ENCODE measurements around the gene STAB2.

Gene STAB2

DNA sequence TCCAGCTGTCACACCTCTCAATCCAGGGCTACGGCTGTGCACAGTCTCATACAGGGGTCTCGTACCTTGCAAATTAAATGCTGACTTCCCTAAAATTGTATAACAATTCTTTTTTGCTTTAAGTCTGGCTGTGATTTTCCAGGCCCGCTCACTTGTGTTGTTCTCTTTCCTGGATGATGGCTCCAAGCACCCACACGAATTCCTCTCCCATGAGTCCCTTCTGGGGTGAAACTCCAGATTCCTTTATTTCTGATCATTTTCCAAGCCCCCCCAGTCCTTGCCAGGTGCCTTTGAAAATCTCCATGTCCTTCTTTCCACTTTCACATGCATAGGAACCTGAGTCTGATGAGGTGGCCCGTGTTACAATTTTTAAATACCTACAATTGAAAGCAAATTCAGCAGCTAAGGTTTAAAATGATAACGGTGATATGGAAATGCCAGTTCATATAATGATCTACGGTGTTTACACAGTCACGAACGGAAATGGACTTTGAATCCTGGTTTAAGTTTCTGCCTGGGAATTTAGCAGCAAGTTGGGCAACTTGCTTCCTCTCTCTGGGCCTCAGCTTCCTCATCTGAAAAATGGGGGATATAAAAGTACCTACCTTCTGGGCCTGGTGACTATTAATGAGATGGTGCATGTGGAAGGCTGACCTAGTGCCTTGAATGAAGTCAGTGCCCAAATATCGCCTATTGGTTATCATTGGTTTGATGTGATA, 85.5 kb downstream of the STAB2 start:
- in situ Hi-C loops (cut with MboI; ENCODE audit: low sequenced_read_pairs) = no loop called here

GRCh38 chr12:103673487-103673886, 86.4 kb downstream of the STAB2 start:
- no peak overlapping the region for H3K4me3 ChIP-seq
- no peaks in the 10 kb centered on the region for H3K36me3 ChIP-seq (replicated peaks)
- DNase-seq (ENCODE audit: low spot score in 2 of 2) = no peak
- H3K9me3 ChIP-seq = no peaks in the 10 kb centered on the region
- H3K4me1 ChIP-seq = no peaks in the 10 kb centered on the region
- in situ Hi-C loops (cut with MboI; ENCODE audit: low sequenced_read_pairs) = no loop called here
- H3K27me3 ChIP-seq (ENCODE audit: low read depth) = no peaks in the 10 kb centered on the region

More for the DNA sequence above, 85.5 kb downstream of the STAB2 start:
- Histone ChIP-seq H3K36me3 (replicated peaks) (no peaks in the 10 kb centered on the region), H3K4me3 (no peak overlapping the region), H3K27me3 (ENCODE audit: low read depth) (no peaks in the 10 kb centered on the region), H3K9me3 (no peaks in the 10 kb centered on the region), H3K4me1 (no peaks in the 10 kb centered on the region)
- no peak for DNase-seq (ENCODE audit: low spot score in 2 of 2)

DNA sequence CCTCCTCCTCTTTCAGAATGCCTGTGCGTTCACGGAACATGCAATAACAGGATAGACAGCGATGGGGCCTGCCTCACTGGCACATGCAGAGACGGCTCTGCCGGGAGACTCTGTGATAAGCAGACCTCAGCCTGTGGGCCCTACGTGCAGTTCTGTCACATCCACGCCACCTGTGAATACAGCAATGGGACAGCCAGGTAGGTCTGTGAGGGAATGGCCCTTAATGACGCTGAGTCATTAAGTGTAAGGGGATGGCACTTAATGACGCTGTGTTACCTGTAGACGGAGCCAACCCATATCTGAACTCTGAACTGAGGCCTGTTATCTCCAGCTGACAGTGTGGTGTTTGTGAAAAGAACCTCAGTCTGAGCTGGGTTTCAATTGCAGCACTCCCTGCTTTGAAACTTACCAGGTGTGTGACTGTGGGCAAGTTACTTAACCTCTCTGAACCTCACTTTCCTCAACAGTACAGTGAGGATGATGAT, 86.9 kb downstream of the STAB2 start:
- Histone ChIP-seq H3K9me3 (no peaks in the 10 kb centered on the region), H3K4me1 (no peaks in the 10 kb centered on the region), H3K36me3 (replicated peaks) (no peaks in the 10 kb centered on the region), H3K4me3 (no peak overlapping the region), H3K27me3 (ENCODE audit: low read depth) (no peaks in the 10 kb centered on the region)
- DNase-seq (ENCODE audit: low spot score in 2 of 2) = no peak
- in situ Hi-C loops (cut with MboI; ENCODE audit: low sequenced_read_pairs) = no loop called here

DNA sequence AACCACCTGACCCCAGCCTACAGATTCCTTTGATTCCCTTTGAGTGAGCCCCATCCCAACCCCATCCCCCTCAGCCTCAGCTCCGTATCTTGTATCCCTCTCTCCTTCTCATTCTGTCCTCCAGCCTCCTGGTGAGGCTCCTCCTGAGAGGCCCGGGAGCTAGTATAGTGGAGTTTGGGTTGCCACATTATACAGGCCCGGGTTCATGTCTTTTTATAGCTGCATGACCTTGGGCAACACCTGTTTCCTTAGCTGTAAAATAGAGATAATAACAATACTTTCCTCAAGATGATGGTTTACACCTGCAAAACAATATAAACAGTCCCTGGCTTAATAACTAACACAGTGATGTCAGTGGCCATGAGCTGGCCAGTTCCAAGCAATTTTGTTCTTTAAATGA, 89.8 kb downstream of the STAB2 start:
- no peak overlapping the region for H3K4me3 ChIP-seq
- in situ Hi-C loops (cut with MboI; ENCODE audit: low sequenced_read_pairs) = no loop called here
- no peaks in the 10 kb centered on the region for H3K9me3 ChIP-seq
- H3K27me3 ChIP-seq (ENCODE audit: low read depth) = no peaks in the 10 kb centered on the region
- H3K36me3 ChIP-seq (replicated peaks) = no peaks in the 10 kb centered on the region
- no peak for DNase-seq (ENCODE audit: low spot score in 2 of 2)
- H3K4me1 ChIP-seq = no peaks in the 10 kb centered on the region

GRCh38 chr12:103677341-103677740, 90.3 kb downstream of the STAB2 start:
- in situ Hi-C loops (cut with MboI; ENCODE audit: low sequenced_read_pairs) = no loop called here
- Histone ChIP-seq H3K4me1 (no peaks in the 10 kb centered on the region), H3K4me3 (no peak overlapping the region), H3K27me3 (ENCODE audit: low read depth) (no peaks in the 10 kb centered on the region), H3K9me3 (no peaks in the 10 kb centered on the region), H3K36me3 (replicated peaks) (no peaks in the 10 kb centered on the region)
- no peak for DNase-seq (ENCODE audit: low spot score in 2 of 2)

DNA sequence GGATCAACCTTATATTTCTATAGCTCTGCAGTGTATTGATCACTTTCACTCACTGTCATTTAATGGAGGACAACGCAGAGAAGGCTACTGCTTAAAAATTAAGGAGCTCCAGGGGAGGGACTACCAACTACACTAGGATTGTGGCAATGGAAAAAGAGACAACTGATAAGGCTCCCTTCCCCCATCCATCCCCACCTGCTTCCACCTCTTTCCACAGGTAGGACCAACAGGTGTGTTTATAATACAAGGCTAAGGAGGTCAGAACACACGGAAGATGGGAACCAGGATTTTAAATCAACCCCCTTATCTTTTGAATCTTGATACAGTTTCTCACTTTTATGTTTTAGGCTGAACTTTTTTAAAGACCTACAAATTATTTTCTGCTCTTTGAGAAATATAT, 90.8 kb downstream of the STAB2 start:
- Histone ChIP-seq H3K36me3 (replicated peaks) (no peaks in the 10 kb centered on the region), H3K9me3 (no peaks in the 10 kb centered on the region), H3K27me3 (ENCODE audit: low read depth) (no peaks in the 10 kb centered on the region), H3K4me3 (no peak overlapping the region), H3K4me1 (no peaks in the 10 kb centered on the region)
- in situ Hi-C loops (cut with MboI; ENCODE audit: low sequenced_read_pairs) = no loop called here
- DNase-seq (ENCODE audit: low spot score in 2 of 2) = no peak

DNA sequence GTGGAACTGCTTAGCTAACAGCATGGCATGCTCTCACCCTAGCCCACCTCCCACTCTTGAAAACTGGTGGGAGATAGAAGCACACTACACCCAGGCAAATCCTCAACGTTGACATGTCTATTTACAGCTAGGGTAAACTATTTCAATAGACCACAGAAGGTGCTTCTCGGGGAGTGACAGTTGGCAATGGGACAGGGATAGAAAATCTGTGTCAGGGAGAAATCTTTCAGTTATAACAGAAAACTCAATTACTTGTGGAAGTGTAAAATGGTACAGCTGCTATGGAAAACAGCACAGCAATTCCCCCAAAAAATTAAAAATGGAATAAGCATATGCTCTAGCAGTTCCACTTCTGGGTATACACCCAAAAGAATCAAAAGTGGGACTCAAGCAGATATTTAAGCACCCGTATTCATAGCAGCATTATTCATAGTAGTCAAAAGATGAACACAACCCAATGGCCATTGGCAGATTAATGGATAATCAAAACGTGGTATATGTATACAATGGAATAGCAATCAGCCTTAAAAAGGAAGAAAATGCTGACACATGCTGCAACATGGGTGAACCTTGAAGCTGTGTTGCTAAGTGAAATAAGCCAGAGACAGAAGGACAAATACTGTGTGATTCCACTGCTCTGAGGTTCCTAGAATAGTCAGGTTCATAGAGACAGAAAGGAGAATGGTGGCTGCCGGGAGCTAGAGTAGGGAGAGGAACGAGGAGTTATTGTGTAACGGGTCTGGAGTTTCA, 92.5 kb downstream of the STAB2 start:
- in situ Hi-C loops (cut with MboI; ENCODE audit: low sequenced_read_pairs) = no loop called here
- H3K27me3 ChIP-seq (ENCODE audit: low read depth) = no peaks in the 10 kb centered on the region; the same call in 1 of the 2 replicates

GRCh38 chr12:103680591-103681141, 93.6 kb downstream of the STAB2 start:
- in situ Hi-C loops (cut with MboI; ENCODE audit: low sequenced_read_pairs) = no loop called here
- Histone ChIP-seq H3K27me3 (ENCODE audit: low read depth) (no peaks in the 10 kb centered on the region; the same call in 1 of the 2 replicates), H3K9me3 (no peaks in the 10 kb centered on the region), H3K4me1 (no peaks in the 10 kb centered on the region), H3K4me3 (no peak overlapping the region), H3K36me3 (replicated peaks) (no peaks in the 10 kb centered on the region)
- no peak for DNase-seq (ENCODE audit: low spot score in 2 of 2)

More for the DNA sequence above, 92.5 kb downstream of the STAB2 start:
- Histone ChIP-seq H3K36me3 (replicated peaks) (no peaks in the 10 kb centered on the region), H3K4me1 (no peaks in the 10 kb centered on the region), H3K9me3 (no peaks in the 10 kb centered on the region), H3K4me3 (no peak overlapping the region)
- no peak for DNase-seq (ENCODE audit: low spot score in 2 of 2)

DNA sequence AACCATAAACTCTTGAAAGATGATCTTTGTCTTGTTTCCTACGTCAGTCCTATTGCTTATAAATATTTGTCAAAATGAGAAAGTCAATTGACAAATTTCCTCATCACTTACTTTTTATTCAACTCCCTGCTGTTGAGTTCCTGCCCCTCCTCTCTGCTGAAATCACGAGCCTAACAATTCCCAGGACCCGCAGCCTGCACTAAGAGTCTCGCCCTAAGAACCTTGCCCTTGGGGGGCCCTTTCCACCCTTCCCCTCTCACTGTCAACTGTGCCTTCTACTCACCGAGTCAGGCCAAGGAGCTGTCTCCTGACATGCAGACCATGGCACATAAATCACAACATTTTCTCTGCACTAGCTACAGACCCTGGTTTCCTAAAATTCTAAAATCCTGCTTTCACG, 99.0 kb downstream of the STAB2 start:
- H3K9me3 ChIP-seq = no peaks in the 10 kb centered on the region

GRCh38 chr12:103687253-103687652, 100.2 kb downstream of the STAB2 start:
- H3K4me3 ChIP-seq = no peak overlapping the region
- no peaks in the 10 kb centered on the region for H3K9me3 ChIP-seq
- H3K4me1 ChIP-seq = no peaks in the 10 kb centered on the region
- no peaks in the 10 kb centered on the region; the same call in 1 of the 2 replicates for H3K27me3 ChIP-seq (ENCODE audit: low read depth)
- DNase-seq (ENCODE audit: low spot score in 2 of 2) = no peak
- in situ Hi-C loops (cut with MboI; ENCODE audit: low sequenced_read_pairs) = no loop called here
- H3K36me3 ChIP-seq (replicated peaks) = no peaks in the 10 kb centered on the region

More for the DNA sequence above, 99.0 kb downstream of the STAB2 start:
- in situ Hi-C loops (cut with MboI; ENCODE audit: low sequenced_read_pairs) = no loop called here
- H3K36me3 ChIP-seq (replicated peaks) = no peaks in the 10 kb centered on the region
- H3K4me1 ChIP-seq = no peaks in the 10 kb centered on the region
- no peak overlapping the region for H3K4me3 ChIP-seq
- H3K27me3 ChIP-seq (ENCODE audit: low read depth) = no peaks in the 10 kb centered on the region; the same call in 1 of the 2 replicates
- DNase-seq (ENCODE audit: low spot score in 2 of 2) = no peak

DNA sequence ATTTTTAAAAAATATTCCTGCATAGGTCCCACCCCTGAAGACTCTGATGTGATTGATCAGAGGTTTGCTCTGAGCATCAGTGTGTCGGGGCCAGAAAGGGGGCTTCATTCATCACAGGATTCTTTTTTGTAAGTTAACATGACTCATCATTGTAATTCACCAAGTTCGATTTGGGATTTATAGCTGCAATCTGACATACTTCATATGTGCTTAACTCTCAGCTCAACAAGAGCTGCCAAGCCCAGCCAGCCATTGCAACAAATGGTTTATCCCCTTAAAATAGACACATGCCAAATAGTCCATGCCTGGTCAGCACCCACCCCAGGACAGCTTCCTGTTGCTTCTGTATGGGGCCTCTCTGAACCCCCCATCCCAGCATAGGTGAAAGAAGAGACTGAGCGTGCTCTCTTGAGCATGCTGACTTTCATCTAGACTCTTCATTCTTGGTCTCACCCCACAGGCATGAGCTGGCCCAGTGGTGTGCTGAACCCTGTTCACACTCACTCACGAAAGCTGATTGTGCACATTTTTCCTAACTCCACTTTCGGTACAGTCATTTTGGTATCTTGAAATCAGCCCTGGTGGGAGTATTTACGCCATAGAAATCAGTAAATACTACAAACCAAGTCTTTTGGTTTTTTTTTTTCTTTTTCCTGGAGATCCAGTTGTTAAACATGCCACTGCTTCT, 101.4 kb downstream of the STAB2 start:
- no peak for DNase-seq (ENCODE audit: low spot score in 2 of 2)
- H3K36me3 ChIP-seq (replicated peaks) = no peaks in the 10 kb centered on the region
- in situ Hi-C loops (cut with MboI; ENCODE audit: low sequenced_read_pairs) = no loop called here
- H3K4me1 ChIP-seq = no peaks in the 10 kb centered on the region
- H3K9me3 ChIP-seq = no peaks in the 10 kb centered on the region
- no peak overlapping the region for H3K4me3 ChIP-seq
- no peaks in the 10 kb centered on the region; the same call in 1 of the 2 replicates for H3K27me3 ChIP-seq (ENCODE audit: low read depth)

GRCh38 chr12:103690426-103690825, 103.4 kb downstream of the STAB2 start:
- Histone ChIP-seq H3K27me3 (ENCODE audit: low read depth) (no peaks in the 10 kb centered on the region), H3K9me3 (no peaks in the 10 kb centered on the region), H3K4me3 (no peak overlapping the region), H3K4me1 (no peaks in the 10 kb centered on the region), H3K36me3 (replicated peaks) (no peaks in the 10 kb centered on the region)
- no peak for DNase-seq (ENCODE audit: low spot score in 2 of 2)
- in situ Hi-C loops (cut with MboI; ENCODE audit: low sequenced_read_pairs) = no loop called here

DNA sequence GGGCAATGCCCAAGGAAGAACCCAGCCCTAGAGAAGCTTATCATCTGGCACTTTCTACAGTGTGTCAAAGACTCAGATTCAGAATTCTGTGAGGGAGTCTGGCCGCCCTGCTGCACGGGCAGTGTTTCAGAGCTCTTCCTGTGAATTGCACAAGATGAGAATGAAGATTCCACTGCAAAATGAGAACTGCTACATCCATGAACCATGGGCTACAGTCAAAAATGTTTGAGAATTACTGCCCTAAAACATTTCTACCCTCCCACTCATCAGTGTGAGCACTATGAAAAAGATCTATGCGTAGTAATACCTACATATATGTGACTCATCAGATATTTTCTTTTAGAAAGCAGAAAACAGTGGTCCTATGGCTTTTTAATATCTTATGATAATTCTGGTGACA, 104.0 kb downstream of the STAB2 start:
- no peak for DNase-seq (ENCODE audit: low spot score in 2 of 2)
- no peaks in the 10 kb centered on the region for H3K4me1 ChIP-seq
- no peak overlapping the region for H3K4me3 ChIP-seq
- H3K36me3 ChIP-seq (replicated peaks) = no peaks in the 10 kb centered on the region
- H3K27me3 ChIP-seq (ENCODE audit: low read depth) = peaks cover 4% of the 10 kb centered on the region; the same call in 1 of the 2 replicates
- in situ Hi-C loops (cut with MboI; ENCODE audit: low sequenced_read_pairs) = no loop called here
- no peaks in the 10 kb centered on the region for H3K9me3 ChIP-seq
